Measurements from ENCODE around the gene CLDN9. TPM values are rescaled to one million over a fixed set of nuclear protein-coding genes. Genes with fewer than 3 reads are reported as not detected.

CLDN9 gene
- total and polyA plus RNA-seq, 7 donors: 0.12 to 2.2 (median 0.74) TPM

- WGBS, 3 donors: 89 to 90% (median 89%) methylated on average over 12 of the region's 12 CpGs
- Histone ChIP-seq H3K36me3 (ENCODE audit: insufficient read depth in 1 of 2, low read depth in 1 of 2) (no peaks in the 10 kb centered on the region), H3K27me3 (ENCODE audit: insufficient read depth in 3 of 3, low read length in 2 of 3) (no peaks in the 10 kb centered on the region), H3K9me3 (no peaks in the 10 kb centered on the region), H3K27ac (no peak overlapping the region), H3K4me1 (no peaks in the 10 kb centered on the region), H3K4me3 (no peak overlapping the region)
- no peak for DNase-seq
- no peak for TF ChIP-seq CTCF (IDR thresholded peaks at IDR 0.05)
- ATAC-seq: no peak
- intact Hi-C loops (cut with DNase I): no loop called here
Observed at GRCh38 chr16:2991566-2992261, 21.0 kb upstream of the CLDN9 start.

- ATAC-seq (no peak), DNase-seq (no peak)
- 83 to 86% (median 85%) methylated on average over 11 to 14 of the region's 14 CpGs for WGBS, 3 donors
- Histone ChIP-seq H3K4me1 (no peaks in the 10 kb centered on the region), H3K36me3 (ENCODE audit: insufficient read depth in 1 of 2, low read depth in 1 of 2) (no peaks in the 10 kb centered on the region), H3K27me3 (ENCODE audit: insufficient read depth in 3 of 3, low read length in 2 of 3) (no peaks in the 10 kb centered on the region), H3K9me3 (no peaks in the 10 kb centered on the region), H3K27ac (no peak overlapping the region), H3K4me3 (no peak overlapping the region)
- intact Hi-C loops (cut with DNase I): no loop called here
- TF ChIP-seq CTCF (IDR thresholded peaks at IDR 0.05): no peak
Observed at GRCh38 chr16:2992383-2993081, 20.2 kb upstream of the CLDN9 start.

GRCh38 chr16:2996298-2996697 lies 16.4 kb upstream of the CLDN9 start:
- WGBS, 3 donors: 60 to 70% (median 65%) methylated on average over 11 to 13 of the region's 13 CpGs
- TF ChIP-seq CTCF (IDR thresholded peaks at IDR 0.05): no peak
- Histone ChIP-seq H3K36me3 (ENCODE audit: insufficient read depth in 1 of 2, low read depth in 1 of 2) (no peaks in the 10 kb centered on the region), H3K27ac (no peak overlapping the region), H3K9me3 (no peaks in the 10 kb centered on the region), H3K27me3 (ENCODE audit: insufficient read depth in 3 of 3, low read length in 2 of 3) (peaks cover 0 to 1% (median 0%) of the 10 kb centered on the region in 3 donors), H3K4me3 (no peak overlapping the region), H3K4me1 (no peaks in the 10 kb centered on the region)
- DNase-seq: no peak
- no peak for ATAC-seq
- intact Hi-C loops (cut with DNase I): no loop called here

GRCh38 chr16:2999929-3000328 lies 12.8 kb upstream of the CLDN9 start:
- peaks cover 0 to 1% (median 0%) of the 10 kb centered on the region in 3 donors for H3K27me3 ChIP-seq (ENCODE audit: insufficient read depth in 3 of 3, low read length in 2 of 3)
- intact Hi-C loops (cut with DNase I): no loop called here

More at GRCh38 chr16:2999929-3000328, 12.8 kb upstream of the CLDN9 start:
- Histone ChIP-seq H3K4me3 (no peak overlapping the region), H3K36me3 (ENCODE audit: insufficient read depth in 1 of 2, low read depth in 1 of 2) (peaks cover 0 to 5% of the 10 kb centered on the region in 2 donors), H3K4me1 (peaks cover 1% of the 10 kb centered on the region), H3K27ac (no peak overlapping the region), H3K9me3 (no peaks in the 10 kb centered on the region)
- TF ChIP-seq CTCF (IDR thresholded peaks at IDR 0.05): no peak
- DNase-seq (no peak), ATAC-seq (no peak)
- 74 to 80% (median 77%) methylated on average over 6 of the region's 6 CpGs for WGBS, 3 donors

Measured in psoas muscle (tissue), 8 donors.